Testis (tissue), 3 donors: ENCODE results near the gene SEPHS2. TPM values are rescaled to one million over a fixed set of nuclear protein-coding genes. Genes with fewer than 3 reads are reported as not detected.
"Not testable (repeated sequence)": the region's sequence is repeated elsewhere in the genome, so short reads cannot be mapped to it uniquely, and the experiment has no call there.

Source experiments
- DNase-seq: peaks from one replicate; pipeline ENCODE4 v3.0.0-alpha.2; 2019
- H3K27ac ChIP-seq, 2 donors: fragments of 200-600 bp; sonication (generic); one replicate each; pipeline ENCODE4 v1.5.1; 2019
- H3K27me3 ChIP-seq: fragments of 200-600 bp; sonication (generic); one replicate; pipeline ENCODE4 v1.5.1; 2019
- H3K36me3 ChIP-seq: fragments of 200-600 bp; sonication (generic); one replicate; pipeline ENCODE4 v1.5.1; 2017; ENCODE audit warnings: low read depth; ENCODE audit errors: missing control alignments
- H3K4me1 ChIP-seq: fragments of 200-600 bp; sonication (generic); one replicate; pipeline ENCODE4 v1.5.1; 2019
- H3K4me3 ChIP-seq, 2 donors: fragments of 200-600 bp; sonication (generic); one replicate each; pipeline ENCODE4 v1.5.1; 2017 to 2019
- H3K9me3 ChIP-seq: fragments of 200-600 bp; sonication (generic); one replicate; pipeline ENCODE4 v1.5.1; 2017
- CTCF ChIP-seq, 3 experiments: fragments of 450-650 bp in 2 of 3; fragments of 200-600 bp in 1 of 3; sonication (generic) in 1 of 3; IDR thresholded peaks; one replicate each; pipeline ENCODE4 v1.5.1; 2016 to 2019; ENCODE audit warnings: antibody characterized with exemption in 3 of 3, mild to moderate bottlenecking in 2 of 3, moderate library complexity in 1 of 3
- POLR2A ChIP-seq: fragments of 450-650 bp; IDR thresholded peaks from one replicate; pipeline ENCODE4 v1.6.1; 2017; ENCODE audit warnings: antibody characterized with exemption, mild to moderate bottlenecking, moderate library complexity
- WGBS, 2 donors: methylation state at CpG; one replicate each; pipeline ENCODE4 v1.1.5; 2018; 5-methylcytosine and 5-hydroxymethylcytosine counted together
- intact Hi-C: fragments of 100-400 bp; cut with DNase I; formaldehyde crosslinking; loops from one replicate; pipeline ENCODE4 v1.15.1; 2023; ENCODE audit warnings: low total_unique reads
- polyA plus RNA-seq: library from polyadenylated mRNA; stranded (reverse); fragments of 350-450 nt; fragmentation: Illumina TruSeq; extraction: RNeasy Lipid Tissue Mini Kit (QIAGEN cat#74804); gene quantifications from one replicate; pipeline ENCODE4 v1.2.3, GENCODE V29; 2014; ENCODE audit warnings: low read depth, low replicate concordance; ENCODE audit not compliant: insufficient read depth
- total RNA-seq, 2 donors: library from RNA; depleted of rRNA; stranded (reverse); fragments of >200 nt; gene quantifications; one replicate each; pipeline ENCODE4 v1.2.3, GENCODE V29; 2016

SEPHS2 gene
- total and polyA plus RNA-seq, 3 donors from 2014 or later, result 17.7 to 24.7 (median 19.8) TPM

GRCh38 chr16:30456302-30456701 lies 10.6 kb upstream of the SEPHS2 start:
- no peaks in the 10 kb centered on the region for H3K36me3 ChIP-seq
- intact Hi-C loops, result no loop called here

DNA sequence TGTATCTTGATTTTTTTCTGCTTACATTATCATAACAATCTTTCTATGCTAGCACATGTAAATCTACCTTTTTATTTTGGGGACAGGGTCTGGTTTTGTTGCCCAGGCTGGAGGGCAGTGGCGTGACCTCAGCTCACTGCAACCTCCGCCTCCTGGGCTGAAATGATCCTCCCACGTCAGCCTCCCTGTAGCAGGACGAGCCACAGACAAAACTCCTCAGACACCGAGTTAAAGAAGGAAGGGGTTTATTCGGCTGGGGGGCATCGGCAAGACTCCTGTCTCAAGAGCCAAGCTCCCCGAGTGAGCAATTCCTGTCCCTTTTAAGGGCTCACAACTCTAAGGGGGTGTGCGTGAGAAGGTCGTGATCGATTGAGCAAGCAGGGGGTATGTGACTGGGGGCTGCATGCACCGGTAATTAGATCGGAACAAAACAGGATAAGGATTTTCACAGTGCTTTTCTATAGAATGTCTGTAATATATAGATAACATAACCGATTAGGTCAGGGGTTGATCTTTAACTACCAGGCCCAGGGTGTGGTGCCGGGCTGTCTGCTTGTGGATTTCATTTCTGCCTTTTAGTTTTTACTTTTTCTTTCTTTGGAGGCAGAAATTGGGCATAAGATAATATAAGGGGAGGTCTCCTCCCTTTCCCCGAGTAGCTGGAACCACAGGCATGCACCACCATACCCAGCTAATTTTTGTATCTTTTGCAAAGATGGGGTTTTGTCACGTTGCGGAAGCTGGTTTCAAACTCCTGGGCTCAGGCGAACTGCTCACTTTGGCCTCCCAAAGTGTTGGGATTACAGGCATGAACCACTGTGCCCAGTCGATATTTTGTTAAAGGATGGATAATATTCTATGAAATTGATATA lies 7.3 kb upstream of the SEPHS2 start:
- H3K4me1 ChIP-seq, H3K27ac ChIP-seq, intact Hi-C loops, H3K27me3 ChIP-seq, H3K36me3 ChIP-seq, H3K9me3 ChIP-seq, H3K4me3 ChIP-seq, DNase-seq: not testable (repeated sequence)
- 70 to 76% methylated on average over 19 to 20 of the region's 20 CpGs for WGBS, 2 donors

More at GRCh38 chr16:30456302-30456701, 10.6 kb upstream of the SEPHS2 start:
- DNase-seq, result no peak
- H3K4me3 ChIP-seq, result no peak overlapping the region
- no peaks in the 10 kb centered on the region for H3K4me1 ChIP-seq
- no peak for TF ChIP-seq CTCF (IDR thresholded peaks at IDR 0.05)
- no peak for TF ChIP-seq POLR2A
- WGBS, 2 donors, result 85 to 93% methylated on average over 1 of the region's 1 CpG
- no peaks in the 10 kb centered on the region for H3K9me3 ChIP-seq
- no peaks in the 10 kb centered on the region for H3K27me3 ChIP-seq
- no peak overlapping the region for H3K27ac ChIP-seq

DNA sequence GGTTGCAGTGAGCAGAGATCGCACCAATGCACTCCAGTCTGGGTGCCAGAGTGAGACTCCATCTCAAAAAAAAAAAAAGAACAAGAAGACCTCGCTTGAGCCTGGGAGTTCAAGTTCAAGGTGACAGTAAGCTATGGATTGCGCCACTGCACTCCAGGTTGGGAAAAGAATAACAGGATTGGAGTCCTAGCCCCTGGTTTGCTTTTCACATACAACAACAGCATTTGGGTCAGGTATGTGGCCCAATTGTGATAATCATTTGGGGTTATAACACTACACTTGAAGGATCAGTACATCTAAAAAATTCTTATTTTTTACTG lies 3.4 kb upstream of the SEPHS2 start:
- Histone ChIP-seq H3K36me3 (no peaks in the 10 kb centered on the region), H3K9me3 (no peaks in the 10 kb centered on the region), H3K4me3 (no peak overlapping the region), H3K27ac (no peak overlapping the region), H3K27me3 (no peaks in the 10 kb centered on the region), H3K4me1 (no peaks in the 10 kb centered on the region)
- intact Hi-C loops, result no loop called here
- WGBS, 2 donors, result 74 to 81% methylated on average over 3 of the region's 3 CpGs
- TF ChIP-seq POLR2A (no peak), CTCF (IDR thresholded peaks at IDR 0.05) (no peak)
- no peak for DNase-seq

- H3K27ac ChIP-seq, result no peak overlapping the region
- H3K36me3 ChIP-seq, result no peaks in the 10 kb centered on the region
- H3K9me3 ChIP-seq, result no peaks in the 10 kb centered on the region
- H3K27me3 ChIP-seq, result no peaks in the 10 kb centered on the region
- DNase-seq, result no peak
- intact Hi-C loops, result no loop called here
- TF ChIP-seq CTCF (IDR thresholded peaks at IDR 0.05) (no peak), POLR2A (no peak)
- no peak overlapping the region for H3K4me3 ChIP-seq
- WGBS, 2 donors, result 84 to 87% methylated on average over 12 of the region's 12 CpGs
- H3K4me1 ChIP-seq, result no peaks in the 10 kb centered on the region
These were observed 2.0 kb upstream of the SEPHS2 start for GRCh38 chr16:30447512-30448226.

GRCh38 chr16:30446203-30446595 lies 525 bp upstream of the SEPHS2 start:
- 38 to 64% methylated on average over 10 of the region's 10 CpGs for WGBS, 2 donors
- H3K9me3 ChIP-seq, result no peaks in the 10 kb centered on the region
- no peaks in the 10 kb centered on the region for H3K4me1 ChIP-seq
- H3K27ac ChIP-seq, result peak overlapping the region in 1 of 2 donors; percentile 73
- peak overlapping the region; percentile 59 to 87 for H3K4me3 ChIP-seq
- no peaks in the 10 kb centered on the region for H3K27me3 ChIP-seq
- DNase-seq, result no peak
- TF ChIP-seq POLR2A (no peak), CTCF (IDR thresholded peaks at IDR 0.05) (no peak)
- intact Hi-C loops, result no loop called here
- H3K36me3 ChIP-seq, result no peaks in the 10 kb centered on the region
